Chondrocyte (in vitro differentiated cells): ENCODE measurements around the gene OR4N5. TPM values are rescaled to one million over a fixed set of nuclear protein-coding genes. Genes with fewer than 3 reads are reported as not detected.

ENCODE experiments used
- DNase-seq: peaks from one replicate; pipeline ENCODE4 v3.0.0; 2021; ENCODE audit warnings: mixed read lengths, low spot score
- H3K27ac Mint-ChIP-seq: one replicate; pipeline ENCODE4 v1.8.0; 2021; ENCODE audit warnings: mild to moderate bottlenecking, moderate library complexity, mixed read lengths; ENCODE audit not compliant: unreplicated experiment
- H3K27me3 Mint-ChIP-seq: 2 replicates; pipeline ENCODE4 v1.8.0; 2021; ENCODE audit warnings: low read depth, mixed read lengths
- H3K36me3 Mint-ChIP-seq: 2 replicates; pipeline ENCODE4 v1.8.0; 2021; ENCODE audit warnings: low read depth, mixed read lengths
- H3K4me1 Mint-ChIP-seq: 2 replicates; pipeline ENCODE4 v1.8.0; 2021; ENCODE audit warnings: low read depth, mild to moderate bottlenecking, mixed read lengths
- H3K4me3 Mint-ChIP-seq: one replicate; pipeline ENCODE4 v1.8.0; 2021; ENCODE audit warnings: mild to moderate bottlenecking, moderate library complexity, mixed read lengths; ENCODE audit not compliant: unreplicated experiment
- H3K9me3 Mint-ChIP-seq: 2 replicates; pipeline ENCODE4 v1.8.0; 2021; ENCODE audit warnings: low read depth, mixed read lengths
- total RNA-seq: library from RNA; stranded (reverse); gene quantifications from 3 replicates; pipeline ENCODE4 v1.2.1, GENCODE V29; 2021
- TF ChIP-seq, protein P1 (sequence below): fragments of 200-600 bp; sonication (generic); IDR thresholded peaks from 2 replicates; pipeline ENCODE4 v1.5.0; 2021; ENCODE audit warnings: antibody characterized with exemption, mild to moderate bottlenecking, moderate library complexity

The OR4N5 gene
- total RNA-seq, 1 donor from 2014 or later, result not detected

DNA sequence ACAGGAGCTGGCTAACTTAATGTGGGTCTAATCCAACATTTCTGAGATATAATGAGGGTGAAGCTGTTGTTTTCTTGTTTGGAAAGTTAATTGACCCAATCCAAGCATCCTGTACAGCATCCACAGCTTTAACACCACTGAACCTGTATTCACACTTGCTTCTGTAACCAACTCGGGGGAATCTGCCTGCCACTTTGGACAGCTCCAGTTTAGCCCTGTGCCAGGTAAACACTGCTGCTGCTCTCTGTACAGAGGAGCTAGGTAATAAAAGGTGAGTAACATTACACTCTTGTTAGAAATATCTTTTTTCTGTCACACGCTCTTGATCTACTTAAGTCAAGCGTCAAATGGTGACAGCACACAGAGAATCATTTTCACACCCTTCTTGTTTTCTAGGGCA, 52.8 kb downstream of the OR4N5 start:
- TF ChIP-seq, protein P1, sequence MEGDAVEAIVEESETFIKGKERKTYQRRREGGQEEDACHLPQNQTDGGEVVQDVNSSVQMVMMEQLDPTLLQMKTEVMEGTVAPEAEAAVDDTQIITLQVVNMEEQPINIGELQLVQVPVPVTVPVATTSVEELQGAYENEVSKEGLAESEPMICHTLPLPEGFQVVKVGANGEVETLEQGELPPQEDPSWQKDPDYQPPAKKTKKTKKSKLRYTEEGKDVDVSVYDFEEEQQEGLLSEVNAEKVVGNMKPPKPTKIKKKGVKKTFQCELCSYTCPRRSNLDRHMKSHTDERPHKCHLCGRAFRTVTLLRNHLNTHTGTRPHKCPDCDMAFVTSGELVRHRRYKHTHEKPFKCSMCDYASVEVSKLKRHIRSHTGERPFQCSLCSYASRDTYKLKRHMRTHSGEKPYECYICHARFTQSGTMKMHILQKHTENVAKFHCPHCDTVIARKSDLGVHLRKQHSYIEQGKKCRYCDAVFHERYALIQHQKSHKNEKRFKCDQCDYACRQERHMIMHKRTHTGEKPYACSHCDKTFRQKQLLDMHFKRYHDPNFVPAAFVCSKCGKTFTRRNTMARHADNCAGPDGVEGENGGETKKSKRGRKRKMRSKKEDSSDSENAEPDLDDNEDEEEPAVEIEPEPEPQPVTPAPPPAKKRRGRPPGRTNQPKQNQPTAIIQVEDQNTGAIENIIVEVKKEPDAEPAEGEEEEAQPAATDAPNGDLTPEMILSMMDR, result no peak
- Mint-ChIP-seq H3K36me3 (no peaks in the 10 kb centered on the region), H3K27ac (no peak overlapping the region), H3K4me1 (no peaks in the 10 kb centered on the region), H3K9me3 (peaks cover 4% of the 10 kb centered on the region), H3K4me3 (no peak overlapping the region), H3K27me3 (no peaks in the 10 kb centered on the region)
- no peak for DNase-seq

DNA sequence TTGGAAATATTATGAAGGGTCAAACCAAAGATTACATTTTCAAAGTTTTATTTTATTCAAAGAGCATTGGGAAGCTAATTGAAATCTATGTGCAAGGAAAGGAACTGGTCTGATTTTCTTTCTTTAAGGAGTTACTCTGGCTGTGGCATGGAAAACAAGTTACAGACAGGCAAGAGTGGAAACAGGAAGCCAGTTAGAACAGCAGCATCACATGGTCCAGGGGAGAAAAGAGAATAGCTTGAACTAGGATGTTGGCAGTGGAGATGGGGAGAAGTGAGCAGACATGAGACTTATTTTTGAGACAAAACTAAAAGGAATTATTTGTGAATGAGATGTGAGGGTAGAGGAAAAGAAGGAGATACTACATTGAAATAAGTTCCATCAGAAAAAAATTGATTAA, 55.5 kb downstream of the OR4N5 start:
- TF ChIP-seq, protein P1, result no peak
- H3K36me3 Mint-ChIP-seq, result no peaks in the 10 kb centered on the region
- H3K4me1 Mint-ChIP-seq, result no peaks in the 10 kb centered on the region
- H3K27me3 Mint-ChIP-seq, result no peaks in the 10 kb centered on the region
- no peaks in the 10 kb centered on the region for H3K9me3 Mint-ChIP-seq
- DNase-seq, result no peak
- no peak overlapping the region for H3K4me3 Mint-ChIP-seq
- H3K27ac Mint-ChIP-seq, result no peak overlapping the region

Other genes starting within 250 kb of the OR4N5 start
- gene OR4K5, start 218.2 kb upstream of the OR4N5 start, total RNA-seq, result not detected in 3 replicates
- not detected in 3 replicates for gene OR4K1, start 207.9 kb upstream of the OR4N5 start, total RNA-seq
- not detected in 3 replicates for gene OR4K15, start 163.2 kb upstream of the OR4N5 start, total RNA-seq
- gene OR4Q2, start 136.7 kb upstream of the OR4N5 start, total RNA-seq, result not detected in 3 replicates
- gene OR4K14, start 119.5 kb upstream of the OR4N5 start, total RNA-seq, result not detected in 3 replicates
- gene OR4K13, start 102.8 kb upstream of the OR4N5 start, total RNA-seq, result not detected in 3 replicates
- not detected in 3 replicates for gene OR4L1, start 78.8 kb upstream of the OR4N5 start, total RNA-seq
- not detected in 3 replicates for gene OR4K17, start 28.1 kb upstream of the OR4N5 start, total RNA-seq
- gene OR11G2, start 52.1 kb downstream of the OR4N5 start, total RNA-seq, result not detected in 3 replicates
- not detected in 3 replicates for gene OR11H6, start 84.9 kb downstream of the OR4N5 start, total RNA-seq
- not detected in 3 replicates for gene OR11H7, start 90.2 kb downstream of the OR4N5 start, total RNA-seq
- not detected in 3 replicates for gene OR11H4, start 100.5 kb downstream of the OR4N5 start, total RNA-seq
- gene TTC5, start 167.1 kb downstream of the OR4N5 start, total RNA-seq, result 16.3 to 29.5 TPM (median 17.3 TPM) in 3 replicates
- 32.6 to 41.2 TPM (median 34.7 TPM) in 3 replicates for gene CCNB1IP1, start 194.5 kb downstream of the OR4N5 start, total RNA-seq
- gene PARP2, start 204.8 kb downstream of the OR4N5 start, total RNA-seq, result 16.2 to 27.3 TPM (median 19.4 TPM) in 3 replicates